HG02840 (cell line): ENCODE results near the gene HSPB2.
"Not testable (repeated sequence)": the region's sequence is repeated elsewhere in the genome, so short reads cannot be mapped to it uniquely, and the experiment has no call there.

Experiments used
- ATAC-seq: cut with Tn5 transposase; IDR thresholded peaks from one replicate; pipeline ENCODE4 v1.9.1; 2021; ENCODE audit warnings: mild to moderate bottlenecking, moderate library complexity, moderate number of reproducible peaks; ENCODE audit not compliant: unreplicated experiment, low FRiP score

HSPB2 gene

GRCh38 chr11:111912535-111912934 is at the start of gene HSPB2:
Gene HSPB2, plus strand, starts transcription at chr11:111912734. Its CDS starts 96 bp downstream, at chr11:111912830.
- ATAC-seq, result no peak

GRCh38 chr11:111870113-111870512 is 42.4 kb upstream of the HSPB2 start:
- ATAC-seq, result no peak

GRCh38 chr11:111870522-111870885 is 42.0 kb upstream of the HSPB2 start:
- no peak for ATAC-seq

GRCh38 chr11:111870886-111871692 is 41.4 kb upstream of the HSPB2 start, which contains the start of gene ALG9:
Gene ALG9, minus strand, starts transcription at chr11:111871581. Its CDS starts 99 bp downstream, at chr11:111871482.
- ATAC-seq, result peak; percentile 82

GRCh38 chr11:111871693-111872161 is 40.8 kb upstream of the HSPB2 start:
- no peak for ATAC-seq

- peak; percentile 4 for ATAC-seq
Observed at GRCh38 chr11:111878385-111878848, 34.1 kb upstream of the HSPB2 start.

- peak; percentile 93 for ATAC-seq
Observed at GRCh38 chr11:111878849-111879636, 33.5 kb upstream of the HSPB2 start, which contains the start of the genes CFAP68 and FDXACB1. Gene CFAP68, plus strand, starts transcription at chr11:111879541. Its CDS starts 20 bp downstream, at chr11:111879561. Gene FDXACB1, minus strand, starts transcription at chr11:111879165. Its CDS starts 33 bp downstream, at chr11:111879132.

GRCh38 chr11:111879637-111879960 is 32.9 kb upstream of the HSPB2 start:
- no peak for ATAC-seq

- ATAC-seq, result no peak
Observed at GRCh38 chr11:111882202-111882601, 30.3 kb upstream of the HSPB2 start.

- not testable (repeated sequence) for ATAC-seq
Observed at GRCh38 chr11:111885053-111885452, 27.5 kb upstream of the HSPB2 start.

- ATAC-seq, result no peak
Observed at GRCh38 chr11:111886032-111886431, 26.5 kb upstream of the HSPB2 start.

- no peak for ATAC-seq
Observed at GRCh38 chr11:111886844-111887243, 25.7 kb upstream of the HSPB2 start.

- no peak for ATAC-seq
Observed at GRCh38 chr11:111905411-111905810, 7.1 kb upstream of the HSPB2 start.

- no peak for ATAC-seq
Observed at GRCh38 chr11:111906680-111907079, 5.9 kb upstream of the HSPB2 start.

- no peak for ATAC-seq
Observed at GRCh38 chr11:111908639-111909305, 3.8 kb upstream of the HSPB2 start.

GRCh38 chr11:111909378-111909777 is 3.2 kb upstream of the HSPB2 start:
- ATAC-seq, result no peak

- no peak for ATAC-seq
Observed at GRCh38 chr11:111910676-111911562, 1.6 kb upstream of the HSPB2 start.

GRCh38 chr11:111911563-111912401 is 752 bp upstream of the HSPB2 start, which contains the start of gene CRYAB:
Gene CRYAB, minus strand, starts transcription at chr11:111911770. Its CDS starts 46 bp downstream, at chr11:111911724.
- ATAC-seq, result no peak
